ENCODE data around the gene HUS1.
"Not testable (repeated sequence)": the region's sequence is repeated elsewhere in the genome, so short reads cannot be mapped to it uniquely, and the experiment has no call there.

HUS1 gene

GRCh38 chr7:47979145-47979831 lies at the start of gene HUS1:
Gene HUS1 (minus strand): TSS chr7:47979615. CDS start chr7:47979519, 96 bp downstream.
- peak; percentile 82 for DNase-seq (ENCODE audit: low read depth)

- DNase-seq (ENCODE audit: low read depth), result no peak
These were observed 49.5 kb upstream of the HUS1 start, which contains the start of gene SUN3 for GRCh38 chr7:48028938-48029337. Gene SUN3 (minus strand): TSS chr7:48029107. CDS start chr7:48028938, 169 bp downstream.

DNA sequence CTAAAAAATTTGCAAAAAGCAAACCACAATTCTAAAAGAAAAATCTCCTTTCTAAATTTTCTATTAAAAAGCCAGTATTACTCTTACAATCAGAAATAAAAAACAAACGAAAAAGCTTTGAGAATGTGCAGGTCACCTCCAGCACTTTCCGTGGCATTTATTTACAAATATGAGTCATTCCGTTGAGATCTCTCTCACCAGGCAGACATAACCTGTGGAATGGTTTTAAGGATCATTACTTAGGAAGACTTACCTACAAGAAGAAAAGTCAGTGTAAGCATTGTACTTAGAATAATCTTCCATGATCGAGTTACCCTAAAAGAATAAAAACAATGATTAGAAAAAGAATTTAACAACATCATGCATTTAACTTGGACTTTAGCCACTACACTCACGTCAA lies 46.2 kb upstream of the HUS1 start:
- no peak for DNase-seq (ENCODE audit: low read depth)

DNA sequence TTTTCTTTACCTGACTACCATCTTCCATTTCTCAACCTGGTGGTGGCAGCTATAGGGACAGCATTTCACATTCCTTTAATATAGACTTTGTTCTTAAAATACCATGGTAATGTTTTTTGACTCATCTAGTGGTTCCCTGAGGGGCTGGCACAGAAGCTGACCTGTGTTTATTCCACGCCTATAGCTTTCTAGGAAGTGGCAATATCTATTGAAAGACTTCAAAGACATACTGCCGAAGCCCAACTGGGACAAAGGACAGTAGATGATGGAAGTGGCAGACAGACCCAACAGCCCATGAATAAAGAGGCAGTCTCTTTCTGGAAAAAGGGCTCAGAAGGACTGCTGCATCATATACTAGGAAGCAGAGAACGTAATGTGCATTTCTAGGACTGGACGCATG lies 38.3 kb upstream of the HUS1 start:
- DNase-seq (ENCODE audit: low read depth), result no peak

- no peak for DNase-seq (ENCODE audit: low read depth)
These were observed 37.2 kb upstream of the HUS1 start for GRCh38 chr7:48016641-48017040.

- no peak for DNase-seq (ENCODE audit: low read depth)
These were observed 32.5 kb upstream of the HUS1 start for GRCh38 chr7:48011951-48012350.

- DNase-seq (ENCODE audit: low read depth), result no peak
These were observed 31.9 kb upstream of the HUS1 start for GRCh38 chr7:48011323-48011722.

- DNase-seq (ENCODE audit: low read depth), result no peak
These were observed 30.5 kb upstream of the HUS1 start for GRCh38 chr7:48009954-48010353.

GRCh38 chr7:48009257-48009656 lies 29.8 kb upstream of the HUS1 start:
- no peak for DNase-seq (ENCODE audit: low read depth)

DNA sequence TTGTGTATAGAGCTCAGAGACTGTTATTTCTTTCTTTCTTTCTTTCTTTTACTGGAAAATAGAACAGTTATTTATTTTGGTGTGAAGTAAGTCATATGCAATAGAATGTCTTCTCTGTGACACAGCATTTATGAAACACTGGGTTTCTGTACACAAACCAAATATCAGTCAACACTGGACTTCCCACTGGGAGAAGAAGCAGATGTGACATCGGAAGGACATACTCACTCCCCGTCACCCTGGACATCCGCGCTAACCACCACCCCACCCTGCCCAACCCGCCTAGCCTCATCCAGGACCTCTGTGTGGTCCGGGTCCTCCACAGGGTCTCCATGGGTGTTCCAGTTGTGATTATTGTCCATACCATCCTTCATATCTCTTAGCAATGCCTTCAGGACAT lies 27.5 kb upstream of the HUS1 start:
- DNase-seq (ENCODE audit: low read depth), result no peak

GRCh38 chr7:48004638-48005037 lies 25.2 kb upstream of the HUS1 start:
- DNase-seq (ENCODE audit: low read depth), result no peak

GRCh38 chr7:48004032-48004431 lies 24.6 kb upstream of the HUS1 start:
- DNase-seq (ENCODE audit: low read depth), result no peak

DNA sequence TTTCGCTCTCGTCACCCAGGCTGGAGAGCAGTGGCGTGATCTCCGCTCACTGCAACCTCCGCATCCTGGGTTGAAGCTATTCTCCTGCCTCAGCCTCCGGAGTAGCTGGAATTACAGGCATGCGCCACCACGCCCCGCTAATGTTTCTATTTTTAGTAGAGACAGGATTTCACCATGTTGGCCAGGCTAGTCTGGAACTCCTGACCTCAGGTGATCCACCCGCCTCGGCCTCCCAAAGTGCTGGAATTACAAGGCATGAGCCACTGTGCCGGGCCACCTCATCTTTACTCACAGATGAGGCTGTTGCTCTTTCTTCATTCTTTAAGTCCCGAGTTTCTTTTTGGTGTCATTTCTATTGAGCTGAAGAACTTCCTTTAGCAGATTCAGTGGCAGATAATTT lies 20.7 kb upstream of the HUS1 start:
- not testable (repeated sequence) for DNase-seq (ENCODE audit: low read depth)

DNA sequence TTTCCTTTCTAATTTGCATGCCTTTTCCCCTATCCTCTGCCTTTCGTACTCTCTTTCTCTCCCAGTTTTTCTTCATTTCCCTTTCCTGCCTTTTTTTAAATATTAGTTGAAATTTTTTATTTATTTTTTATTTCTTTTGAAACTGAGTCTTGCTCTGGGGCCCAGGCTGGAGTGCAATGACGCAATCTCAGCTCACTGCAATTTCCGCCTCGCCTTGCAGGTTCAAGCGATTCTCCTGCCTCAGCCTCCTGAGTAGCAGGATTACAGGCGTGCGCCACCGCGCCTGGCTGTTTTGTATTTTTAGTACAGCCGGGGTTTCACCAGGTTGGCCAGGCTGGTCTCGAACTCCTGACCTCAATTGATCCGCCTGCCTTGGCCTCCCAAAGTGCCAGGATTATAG lies 20.0 kb upstream of the HUS1 start:
- DNase-seq (ENCODE audit: low read depth), result no peak

- DNase-seq (ENCODE audit: low read depth), result no peak
These were observed 13.0 kb upstream of the HUS1 start for GRCh38 chr7:47992446-47992845.

DNA sequence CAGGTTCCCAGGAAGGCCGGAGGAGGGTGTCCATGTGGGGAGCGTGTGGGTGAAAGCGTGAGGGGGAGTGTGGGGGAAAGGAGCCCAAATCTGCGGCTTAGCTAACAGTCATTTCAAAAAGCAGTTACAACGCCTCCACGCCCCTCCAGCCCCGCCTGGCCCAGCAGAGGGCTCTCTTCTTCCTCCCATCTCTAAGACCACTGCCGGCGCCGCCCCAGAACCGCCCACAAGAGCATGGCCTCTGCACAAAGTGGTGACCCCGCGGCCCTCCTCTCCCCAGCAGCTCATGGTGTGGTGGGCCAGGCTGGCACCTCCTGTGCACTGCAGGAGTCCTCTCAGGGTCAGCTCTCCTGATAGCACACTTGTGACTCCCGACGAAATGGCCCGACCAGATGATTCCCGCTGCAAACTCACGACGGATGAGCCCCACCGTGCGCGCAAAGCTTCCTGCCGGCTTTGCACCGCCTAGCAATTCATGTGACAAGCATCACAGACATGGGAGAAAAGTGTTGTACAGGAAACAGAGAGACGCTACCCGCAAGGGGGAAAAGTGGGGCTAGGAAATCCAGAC lies 12.4 kb upstream of the HUS1 start:
- DNase-seq (ENCODE audit: low read depth), result peak; percentile 62

DNA sequence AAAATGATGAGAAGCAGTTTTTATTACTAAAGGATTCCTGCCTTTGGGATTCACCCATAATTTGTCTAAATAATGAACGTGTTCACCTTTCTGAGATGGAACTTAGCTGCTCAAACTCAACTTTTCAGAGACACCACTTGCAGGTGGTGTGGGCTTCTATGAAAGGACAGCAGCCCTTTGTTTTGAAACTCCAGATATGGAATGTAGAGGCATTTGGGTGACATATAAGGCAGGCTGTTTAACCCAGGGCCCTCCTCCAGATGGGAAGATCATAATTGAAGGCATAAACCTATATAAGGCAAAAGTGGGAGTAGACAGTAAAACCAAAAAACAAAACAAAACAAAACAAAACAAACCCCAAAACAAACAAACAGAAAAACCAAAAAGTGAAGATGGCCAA lies 11.9 kb upstream of the HUS1 start:
- no peak for DNase-seq (ENCODE audit: low read depth)

- DNase-seq (ENCODE audit: low read depth), result no peak
These were observed 11.2 kb upstream of the HUS1 start for GRCh38 chr7:47990592-47990991.

- not testable (repeated sequence) for DNase-seq (ENCODE audit: low read depth)
These were observed 10.4 kb upstream of the HUS1 start for GRCh38 chr7:47989607-47990400.

GRCh38 chr7:47988496-47989386 lies 9.3 kb upstream of the HUS1 start:
- DNase-seq (ENCODE audit: low read depth), result no peak

DNA sequence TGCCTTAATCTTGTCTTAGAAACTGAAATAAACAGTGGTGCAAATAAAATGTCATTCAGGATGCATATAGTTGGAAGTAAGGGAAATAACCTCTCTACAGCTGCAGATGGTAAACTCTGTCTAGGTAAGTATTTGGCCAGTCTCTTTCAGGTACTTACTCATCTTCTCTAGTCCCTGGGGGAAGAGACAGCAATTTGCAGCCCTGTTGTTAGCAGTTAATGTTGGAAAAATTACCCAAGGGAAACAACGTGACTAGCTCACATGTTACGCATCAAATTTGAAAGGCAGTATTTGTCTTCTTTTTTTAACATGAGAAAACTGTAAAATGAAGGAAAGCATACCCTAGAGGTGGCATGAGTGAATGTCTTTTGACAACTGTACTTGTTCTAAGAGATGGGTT lies 3.2 kb upstream of the HUS1 start:
- no peak for DNase-seq (ENCODE audit: low read depth)

DNA sequence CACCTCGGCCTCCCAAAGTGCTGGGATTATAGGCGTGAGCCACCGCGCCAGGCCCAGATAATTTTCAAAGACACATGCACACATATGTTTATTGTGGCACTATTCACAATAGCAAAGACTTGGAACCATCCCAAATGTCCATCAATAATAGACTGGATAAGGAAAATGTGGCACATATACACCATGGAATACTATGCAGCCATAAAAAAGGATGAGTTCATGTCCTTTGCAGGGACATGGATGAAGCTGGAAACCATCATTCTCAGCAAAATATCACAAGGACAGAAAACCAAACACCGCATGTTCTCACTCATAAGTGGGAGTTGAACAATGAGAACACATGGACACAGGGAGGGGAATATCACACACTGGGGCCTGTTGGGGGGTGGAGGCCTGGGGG lies 1.2 kb upstream of the HUS1 start:
- not testable (repeated sequence) for DNase-seq (ENCODE audit: low read depth)

Measured in stimulated activated CD8-positive, alpha-beta memory T cell treated with anti-CD3 and anti-CD28 coated beads, Interleukin-7, amount 100 ng/mL, for 24 hours (primary cell).